Activated effector memory CD4-positive, alpha-beta T cell treated with anti-CD3 and anti-CD28 coated beads, Interleukin-2, amount 50 U/mL, for 16 hours (primary cell): Measurements from ENCODE around the gene MPG.
A peak's percentile ranks its signal among the peaks of the same experiment; 100 is the strongest.

Source experiments
- DNase-seq: peaks from one replicate; pipeline ENCODE4 v3.0.0-alpha.2; 2020

The MPG gene

GRCh38 chr16:66309-67182 lies 11.5 kb upstream of the MPG start:
- no peak for DNase-seq

- no peak for DNase-seq
These were observed 10.7 kb upstream of the MPG start for GRCh38 chr16:67183-67791.

- DNase-seq: no peak
These were observed 9.9 kb upstream of the MPG start for GRCh38 chr16:67884-68789.

GRCh38 chr16:69181-69580 lies 8.8 kb upstream of the MPG start:
- DNase-seq: no peak

DNA sequence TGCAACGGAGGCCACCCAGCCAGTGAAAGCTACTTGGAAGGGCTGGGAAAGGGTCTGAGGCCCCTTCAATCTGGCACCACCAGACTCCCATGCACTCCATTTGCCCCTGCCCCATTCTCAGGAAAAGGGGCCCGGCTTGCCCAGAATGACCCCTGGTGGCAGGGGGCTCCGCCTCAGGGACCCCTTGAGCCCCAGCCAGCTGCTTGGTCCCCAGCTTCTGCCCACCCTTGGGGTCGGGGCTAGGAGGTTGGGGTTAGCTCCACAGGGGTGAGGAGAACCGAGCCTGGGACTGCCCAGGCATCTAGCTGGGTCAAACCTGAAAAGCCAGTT lies 6.8 kb upstream of the MPG start:
- no peak for DNase-seq

- DNase-seq: no peak
These were observed 6.3 kb upstream of the MPG start for GRCh38 chr16:71540-72401.

GRCh38 chr16:72561-73548 lies 5.2 kb upstream of the MPG start, which contains the start of gene RHBDF1:
RHBDF1 (minus strand) TSS chr16:72631; CDS start chr16:65015, 7,616 bp downstream.
- DNase-seq: no peak

GRCh38 chr16:74051-74746 lies 3.8 kb upstream of the MPG start:
- no peak for DNase-seq

DNA sequence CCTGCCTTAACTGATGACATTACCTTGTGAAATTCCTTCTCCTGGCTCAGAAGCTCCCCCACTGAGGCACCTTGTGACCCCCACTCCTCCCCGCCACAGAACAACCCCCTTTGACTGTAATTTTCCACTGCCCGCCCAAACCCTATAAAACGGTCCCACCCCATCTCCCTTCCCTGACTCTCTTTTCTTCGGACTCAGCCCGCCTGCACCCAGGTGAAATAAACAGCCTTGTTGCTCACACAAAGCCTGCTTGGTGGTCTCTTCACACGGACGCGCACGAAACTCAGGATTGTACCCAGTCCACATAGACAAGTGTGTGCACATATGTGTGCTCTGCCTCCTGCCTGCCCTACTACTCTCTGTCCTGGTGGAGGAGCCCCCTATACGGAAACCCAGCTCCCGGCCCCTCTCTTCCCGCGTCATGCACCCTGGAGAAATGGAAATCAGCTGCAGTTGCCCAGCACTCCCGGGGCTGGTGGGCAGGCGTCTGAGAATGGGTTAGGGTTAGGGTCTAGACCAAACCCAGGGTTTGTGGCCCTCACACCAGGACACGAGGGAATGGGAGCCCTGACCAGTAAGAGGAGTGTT lies 3.2 kb upstream of the MPG start:
- no peak for DNase-seq

GRCh38 chr16:75580-76501 lies 2.2 kb upstream of the MPG start:
- DNase-seq: no peak

- DNase-seq: peak; percentile 68
These were observed 1.3 kb upstream of the MPG start for GRCh38 chr16:76535-77272.

GRCh38 chr16:77273-77806 lies 685 bp upstream of the MPG start:
- peak; percentile 72 for DNase-seq

GRCh38 chr16:78444-79150 lies 572 bp downstream of the MPG start:
- no peak for DNase-seq

DNA sequence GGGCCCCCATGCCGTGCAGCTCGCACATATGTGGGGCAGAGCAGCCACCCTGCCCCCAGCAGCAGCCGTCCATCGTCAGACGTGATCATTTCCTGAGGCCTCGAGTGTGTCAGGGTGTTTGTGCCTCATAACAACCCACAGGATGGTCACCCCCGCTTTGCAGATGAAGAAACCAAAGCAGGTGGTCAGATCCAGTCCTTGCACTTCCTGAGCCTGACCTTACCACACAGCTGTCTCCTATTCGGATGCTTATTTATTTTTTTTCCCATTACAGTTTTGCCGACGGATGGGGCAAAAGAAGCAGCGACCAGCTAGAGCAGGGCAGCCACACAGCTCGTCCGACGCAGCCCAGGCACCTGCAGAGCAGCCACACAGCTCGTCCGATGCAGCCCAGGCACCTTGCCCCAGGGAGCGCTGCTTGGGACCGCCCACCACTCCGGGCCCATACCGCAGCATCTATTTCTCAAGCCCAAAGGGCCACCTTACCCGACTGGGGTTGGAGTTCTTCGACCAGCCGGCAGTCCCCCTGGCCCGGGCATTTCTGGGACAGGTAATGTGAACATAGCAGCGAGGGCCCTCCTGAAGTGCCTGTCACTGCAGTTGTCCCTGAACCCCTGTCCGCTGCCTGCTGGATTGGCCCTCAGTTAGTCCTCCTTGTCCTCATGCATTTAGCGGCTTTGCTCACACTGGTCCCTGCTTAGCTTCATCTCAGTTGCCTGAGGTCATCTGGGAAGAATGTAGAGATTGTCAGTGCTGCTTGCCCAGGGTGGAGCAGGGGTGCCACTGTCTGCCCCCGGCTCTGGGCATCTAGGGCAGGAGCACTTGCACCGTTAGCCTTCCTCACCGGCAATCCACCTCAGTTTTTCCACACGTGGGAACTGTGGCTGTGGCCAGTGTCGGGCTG lies 1.4 kb downstream of the MPG start:
- no peak for DNase-seq

DNA sequence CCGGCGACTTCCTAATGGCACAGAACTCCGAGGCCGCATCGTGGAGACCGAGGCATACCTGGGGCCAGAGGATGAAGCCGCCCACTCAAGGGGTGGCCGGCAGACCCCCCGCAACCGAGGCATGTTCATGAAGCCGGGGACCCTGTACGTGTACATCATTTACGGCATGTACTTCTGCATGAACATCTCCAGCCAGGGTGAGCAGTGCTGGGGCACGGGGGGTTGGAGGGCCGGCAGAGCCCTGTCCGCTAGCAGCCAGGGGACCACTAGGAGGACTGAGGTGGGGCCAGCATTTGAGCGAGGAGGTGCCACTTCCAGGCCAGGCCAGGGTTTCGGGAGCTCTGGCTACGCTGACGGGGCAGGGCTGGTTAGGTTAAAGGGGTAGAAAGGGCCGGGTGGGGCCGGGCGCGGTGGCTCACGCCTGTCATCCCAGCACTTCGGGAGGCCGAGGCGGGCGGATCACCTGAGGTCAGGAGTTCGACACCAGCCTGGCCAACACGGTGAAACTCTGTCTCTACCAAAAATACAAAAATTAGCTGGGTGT lies 5.1 kb downstream of the MPG start:
- DNase-seq: no peak
